GM21367 (cell line): Measurements from ENCODE around the gene BEST4.
A peak's percentile ranks its signal among the peaks of the same experiment; 100 is the strongest.
"Not testable (repeated sequence)": the region's sequence is repeated elsewhere in the genome, so short reads cannot be mapped to it uniquely, and the experiment has no call there.

Source experiments
- ATAC-seq: cut with Tn5 transposase; IDR thresholded peaks from one replicate; pipeline ENCODE4 v1.9.1; 2021; ENCODE audit not compliant: unreplicated experiment

Gene BEST4

DNA sequence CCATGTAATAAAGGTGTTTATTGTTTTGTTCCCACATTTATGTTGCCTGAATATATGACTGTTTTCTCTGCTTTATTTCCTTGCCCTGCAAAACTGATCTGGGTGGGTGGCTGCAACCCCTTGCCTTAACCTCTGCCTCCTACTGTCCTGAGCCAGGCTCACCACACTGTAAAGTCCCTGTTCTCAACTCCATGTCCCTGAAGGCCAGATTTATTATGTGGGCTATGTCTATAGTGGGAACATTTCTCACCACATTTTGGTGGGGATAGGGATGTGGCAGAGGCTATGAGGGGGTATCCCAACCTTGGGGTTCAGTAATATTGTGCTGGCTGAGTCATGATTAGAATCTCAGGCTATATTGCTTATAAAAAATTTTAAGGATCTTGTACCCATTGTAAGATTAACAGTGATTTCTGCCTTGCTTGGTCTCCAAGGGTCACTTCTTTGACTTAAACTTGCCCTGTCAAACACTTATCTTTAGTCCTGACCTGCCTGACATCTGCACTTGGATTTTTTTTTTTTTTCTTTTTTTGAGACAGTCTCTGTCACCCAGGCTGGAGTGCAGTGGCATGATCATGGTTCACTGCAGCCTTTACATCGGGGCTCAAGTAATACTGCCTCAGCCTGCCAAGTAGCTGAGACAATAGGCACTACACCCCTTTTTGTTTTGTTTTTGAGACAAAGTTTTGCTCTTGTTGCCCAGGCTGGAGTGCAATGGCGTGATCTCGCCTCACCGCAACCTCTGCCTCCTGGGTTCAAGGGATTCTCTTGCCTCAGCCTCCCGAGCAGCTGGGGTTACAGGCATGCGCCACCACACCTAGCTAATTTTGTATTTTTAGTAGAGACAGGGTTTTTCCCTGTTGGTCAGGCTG, 9.0 kb downstream of the BEST4 start:
- no peak for ATAC-seq

DNA sequence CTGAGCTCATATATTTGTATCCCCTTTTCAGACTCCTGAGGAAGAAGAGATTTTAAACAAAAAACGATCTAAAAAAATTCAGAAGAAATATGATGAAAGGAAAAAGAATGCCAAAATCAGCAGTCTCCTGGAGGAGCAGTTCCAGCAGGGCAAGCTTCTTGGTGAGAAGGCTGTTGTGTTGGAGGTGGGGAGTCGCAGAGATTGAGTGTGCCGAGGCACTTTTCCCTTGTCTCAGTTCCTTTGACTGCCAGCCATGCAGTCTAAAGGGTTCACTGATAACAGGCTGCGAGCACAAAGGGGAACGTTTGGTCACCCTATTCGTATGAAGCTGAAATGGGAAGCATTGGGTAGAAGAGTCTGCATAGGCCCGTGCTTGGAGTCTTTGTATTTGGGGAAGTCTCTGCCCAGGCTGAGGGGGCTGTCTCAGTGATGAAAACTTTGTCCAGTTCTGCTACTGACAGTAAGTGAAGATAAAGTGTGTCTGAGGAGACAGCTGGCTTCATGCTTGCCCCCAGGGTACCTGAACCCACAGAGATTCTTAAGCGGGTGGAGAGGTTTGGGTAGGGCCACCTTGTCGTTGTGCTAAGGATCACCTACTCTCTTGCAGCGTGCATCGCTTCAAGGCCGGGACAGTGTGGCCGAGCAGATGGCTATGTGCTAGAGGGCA, 9.9 kb downstream of the BEST4 start:
- ATAC-seq = no peak

DNA sequence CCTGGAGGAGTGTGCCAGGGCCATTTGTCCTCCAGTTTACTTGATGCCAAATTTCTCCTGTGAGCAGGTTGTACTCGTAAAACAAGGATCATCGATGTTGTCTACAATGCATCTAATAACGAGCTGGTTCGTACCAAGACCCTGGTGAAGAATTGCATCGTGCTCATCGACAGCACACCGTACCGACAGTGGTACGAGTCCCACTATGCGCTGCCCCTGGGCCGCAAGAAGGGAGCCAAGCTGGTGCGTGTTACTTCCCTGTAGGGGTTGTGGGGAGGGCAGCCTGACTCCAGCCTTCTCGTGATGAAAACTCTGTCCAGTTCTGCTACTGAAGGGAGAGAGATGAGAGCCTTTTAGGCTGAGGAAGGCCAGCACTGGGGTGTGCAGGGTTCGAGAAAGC, 10.4 kb downstream of the BEST4 start:
- no peak for ATAC-seq

DNA sequence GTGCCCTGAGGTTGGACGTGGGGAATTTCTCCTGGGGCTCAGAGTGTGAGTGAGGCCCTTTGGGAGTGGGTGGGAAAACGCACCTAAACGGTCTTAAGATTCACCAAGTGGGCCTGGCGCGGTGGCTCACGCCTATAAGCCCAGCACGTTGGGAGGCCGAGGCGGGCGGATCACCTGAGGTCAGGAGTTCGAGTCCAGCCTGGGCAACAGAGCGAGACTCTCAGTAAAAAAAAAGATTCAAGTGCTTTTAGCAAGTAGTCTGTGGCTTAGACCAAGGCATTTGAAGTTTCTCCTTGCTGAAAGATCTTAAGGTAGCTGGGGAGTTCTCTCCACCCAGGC, 11.3 kb downstream of the BEST4 start:
- ATAC-seq = no peak

DNA sequence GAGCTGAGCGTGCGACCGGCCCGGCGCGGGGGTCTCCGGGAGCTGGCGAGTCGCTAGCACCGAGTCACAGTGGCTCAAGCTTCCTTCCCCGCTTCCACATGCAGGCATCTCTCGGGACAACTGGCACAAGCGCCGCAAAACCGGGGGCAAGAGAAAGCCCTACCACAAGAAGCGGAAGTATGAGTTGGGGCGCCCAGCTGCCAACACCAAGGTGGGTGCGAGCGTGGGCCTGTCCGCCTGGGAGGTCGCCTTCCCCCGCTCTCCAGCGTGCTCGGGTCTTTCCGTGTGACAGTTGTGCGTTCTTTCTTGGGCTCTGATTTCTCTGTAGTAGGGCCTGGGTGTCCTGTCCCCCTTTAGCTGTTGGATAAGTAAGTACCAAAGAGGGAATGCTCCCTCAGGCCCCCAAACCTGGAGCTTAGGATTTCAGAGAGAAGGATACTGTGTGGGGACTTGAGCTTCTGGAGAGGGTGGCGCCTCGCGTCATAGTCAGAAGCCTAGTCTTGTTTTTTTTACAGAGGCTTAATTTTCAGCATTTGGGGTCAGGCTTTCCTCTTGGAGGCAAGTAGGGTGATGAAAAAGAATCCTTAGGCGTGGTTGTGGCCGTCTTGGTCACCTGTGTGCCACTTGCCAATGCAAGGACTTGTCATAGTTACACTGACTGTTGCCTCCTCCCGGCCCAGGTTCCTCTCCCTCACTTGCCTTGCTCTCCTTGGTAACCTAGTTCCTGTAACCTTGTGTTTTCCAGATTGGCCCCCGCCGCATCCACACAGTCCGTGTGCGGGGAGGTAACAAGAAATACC, 11.8 kb downstream of the BEST4 start:
- no peak for ATAC-seq

DNA sequence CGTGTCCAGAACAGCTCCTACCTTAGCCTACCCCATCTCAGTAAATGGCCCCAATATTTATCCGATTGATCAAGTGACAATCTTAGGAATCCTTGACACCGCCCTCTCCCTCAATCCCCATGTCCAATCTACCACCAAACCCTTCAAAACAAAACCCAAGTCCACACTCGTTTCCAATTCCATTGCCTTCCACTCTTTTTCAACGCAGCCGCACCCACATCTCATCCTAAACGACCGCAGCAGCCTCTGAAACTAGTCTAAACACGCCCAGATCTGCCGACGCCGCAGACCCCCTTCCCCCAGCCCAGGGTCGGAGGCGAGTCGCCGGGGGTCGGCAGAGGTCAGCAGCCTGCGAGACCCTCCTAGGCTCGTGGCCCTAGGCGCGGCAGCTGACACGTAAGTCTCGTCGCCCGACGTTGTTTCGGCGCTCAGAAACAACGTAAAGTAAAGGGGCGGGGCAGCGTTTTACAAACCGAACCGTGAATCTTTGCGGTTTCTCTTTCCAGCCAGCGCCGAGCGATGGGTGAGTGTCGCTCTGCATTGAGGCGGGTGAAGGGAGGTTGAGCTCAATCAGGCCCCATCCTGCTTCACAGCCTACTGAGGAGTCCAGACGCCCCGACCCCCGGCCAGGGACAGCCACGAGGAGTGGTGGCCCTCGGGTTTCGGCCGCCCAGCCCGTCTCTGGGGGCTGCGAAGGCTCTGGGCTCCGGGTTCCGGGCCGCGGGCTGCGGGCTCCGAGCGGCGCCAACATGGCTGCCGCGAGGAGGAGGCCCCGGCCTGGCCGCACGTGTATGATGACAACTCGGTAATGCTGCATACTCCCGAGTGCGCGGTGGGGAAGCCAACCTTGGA, 12.7 kb downstream of the BEST4 start, which contains the start of gene RPS8:
RPS8 (plus strand) TSS at position 463 of the 852 bp plus-strand sequence; CDS start at position 520, 57 bp downstream.
- peak; percentile 80 for ATAC-seq

DNA sequence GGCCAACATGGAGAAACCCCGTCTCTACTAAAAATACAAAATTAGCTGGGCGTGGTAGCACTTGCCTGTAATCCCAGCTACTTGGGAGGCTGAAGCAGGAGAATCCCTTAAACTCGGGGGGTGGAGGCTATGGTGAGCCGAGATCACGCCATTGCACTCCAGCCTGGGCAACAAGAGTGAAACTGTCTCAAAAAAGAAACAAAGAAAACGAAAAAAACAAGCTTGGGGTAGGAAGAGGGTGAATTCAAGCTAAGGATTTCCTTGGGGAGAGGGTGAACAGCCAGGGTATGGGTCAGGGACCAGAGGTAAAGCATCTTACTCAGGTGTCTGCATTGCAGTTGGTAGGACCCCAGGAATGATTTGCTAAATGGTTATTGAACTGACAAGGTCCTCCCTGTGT, 21.5 kb downstream of the BEST4 start:
- ATAC-seq = not testable (repeated sequence)

DNA sequence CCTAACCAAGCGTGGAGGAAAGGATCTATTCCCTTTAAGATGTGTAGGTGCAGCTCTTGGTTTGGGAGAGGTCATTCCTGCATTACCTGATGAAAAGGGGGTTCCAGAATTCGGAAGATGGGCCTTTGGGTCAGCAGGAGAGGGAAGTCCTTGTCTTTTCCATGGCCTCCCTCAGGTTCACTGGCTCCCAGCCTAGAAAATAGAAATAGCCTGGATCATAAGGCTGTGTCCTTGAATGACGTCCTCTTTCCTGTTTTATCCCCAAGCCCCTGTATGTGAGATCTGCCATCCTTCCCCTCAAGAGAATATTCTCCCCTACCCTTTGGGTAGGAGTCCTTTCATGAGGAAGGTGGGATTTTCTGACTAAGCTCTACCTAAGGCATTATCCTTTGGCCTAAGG, 27.1 kb downstream of the BEST4 start:
- no peak for ATAC-seq

DNA sequence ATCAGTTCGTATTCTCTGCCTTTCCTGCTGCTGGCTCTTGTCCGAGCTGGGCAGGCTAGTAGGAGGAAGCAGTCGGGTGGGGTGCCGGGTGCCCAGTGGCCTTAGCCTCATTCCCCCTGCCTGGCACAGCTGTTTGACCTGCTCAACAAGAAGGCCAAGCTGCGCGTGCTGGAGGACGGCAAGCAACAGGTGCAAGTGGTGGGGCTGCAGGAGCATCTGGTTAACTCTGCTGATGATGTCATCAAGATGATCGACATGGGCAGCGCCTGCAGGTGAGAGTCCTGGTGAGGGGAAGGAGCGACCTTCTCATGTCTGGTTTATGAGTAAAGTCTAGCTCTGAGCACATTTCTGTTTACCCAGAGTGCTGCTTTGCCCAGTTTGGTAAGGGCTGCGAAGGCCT, 28.9 kb downstream of the BEST4 start:
- no peak for ATAC-seq

DNA sequence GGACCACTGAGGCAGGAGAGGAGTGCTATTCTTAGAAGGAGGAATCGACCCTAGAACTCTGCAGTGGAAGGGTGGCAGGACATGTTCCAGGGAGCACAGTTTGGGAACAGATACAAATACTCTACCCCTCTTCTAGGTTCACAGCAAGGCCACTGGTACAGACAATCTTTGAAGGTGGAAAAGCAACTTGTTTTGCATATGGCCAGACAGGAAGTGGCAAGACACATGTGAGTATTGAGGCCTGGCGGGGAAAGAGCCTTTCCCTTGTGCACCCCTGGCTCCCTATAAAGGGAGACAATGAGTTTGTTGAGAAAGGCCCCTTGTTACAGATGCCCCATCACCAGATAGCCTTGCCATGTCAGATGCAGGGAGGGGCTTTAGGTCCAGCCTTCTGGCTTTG, 30.6 kb downstream of the BEST4 start:
- ATAC-seq = peak; percentile 80

DNA sequence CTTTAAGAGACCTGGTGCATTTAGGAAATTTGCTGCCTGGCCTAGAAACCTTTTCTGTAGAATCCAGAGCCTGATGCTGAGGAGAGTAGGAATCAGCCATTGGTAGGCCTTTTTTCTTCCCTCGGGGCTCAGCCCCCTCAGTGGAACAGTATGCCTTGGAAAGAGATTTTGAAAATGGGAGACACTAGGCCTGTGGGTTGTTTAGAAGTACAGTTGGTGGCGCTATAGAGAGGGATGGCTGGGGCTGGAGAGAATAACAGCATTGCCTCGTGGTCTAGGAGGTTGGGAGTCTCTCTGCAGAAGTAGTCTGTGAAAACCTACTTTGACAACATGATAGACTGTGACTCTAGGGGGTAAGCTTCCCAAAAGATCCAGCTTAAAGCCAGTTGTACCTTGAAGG, 40.1 kb downstream of the BEST4 start:
- ATAC-seq = no peak

DNA sequence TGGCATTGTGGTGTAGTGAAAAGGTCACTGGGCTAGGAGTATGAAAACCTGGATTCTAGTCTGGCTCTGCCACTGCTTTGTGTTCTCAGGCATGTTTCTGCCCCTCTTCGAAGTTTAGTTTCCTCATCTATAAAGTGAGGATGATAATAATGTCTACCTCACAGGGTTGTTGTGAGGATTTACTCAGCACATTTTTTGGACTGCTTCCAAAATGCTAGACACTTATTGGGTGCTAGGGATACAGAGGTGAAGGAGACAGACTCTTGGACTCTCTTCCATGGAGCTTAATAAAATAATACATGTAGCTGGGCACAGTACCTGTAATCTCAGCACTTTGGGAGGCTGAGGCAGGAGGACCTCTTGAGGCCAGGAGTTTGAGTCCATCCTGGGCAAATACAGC, 44.8 kb downstream of the BEST4 start:
- no peak for ATAC-seq

DNA sequence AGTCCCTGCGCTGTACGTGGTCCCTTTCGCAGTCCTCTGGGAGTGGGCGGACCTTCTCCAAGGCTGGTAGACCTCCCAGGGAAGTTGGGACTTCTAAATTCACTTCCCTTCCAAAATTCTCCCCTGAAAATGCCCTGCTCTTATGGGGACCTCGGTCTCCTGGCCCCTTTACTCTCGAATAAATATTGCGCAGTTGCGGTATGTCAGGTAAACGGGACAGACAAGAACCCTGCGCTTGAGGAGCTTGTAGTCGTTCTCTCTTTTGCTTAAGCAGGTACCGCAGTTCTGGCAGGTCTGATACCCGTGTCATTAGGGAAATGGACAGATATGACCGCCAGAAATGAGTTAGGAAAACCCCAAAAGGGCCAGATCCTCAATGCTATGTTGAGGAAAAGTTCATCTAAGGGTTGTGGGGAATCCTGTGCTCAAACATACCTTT, 47.8 kb downstream of the BEST4 start:
- no peak for ATAC-seq

DNA sequence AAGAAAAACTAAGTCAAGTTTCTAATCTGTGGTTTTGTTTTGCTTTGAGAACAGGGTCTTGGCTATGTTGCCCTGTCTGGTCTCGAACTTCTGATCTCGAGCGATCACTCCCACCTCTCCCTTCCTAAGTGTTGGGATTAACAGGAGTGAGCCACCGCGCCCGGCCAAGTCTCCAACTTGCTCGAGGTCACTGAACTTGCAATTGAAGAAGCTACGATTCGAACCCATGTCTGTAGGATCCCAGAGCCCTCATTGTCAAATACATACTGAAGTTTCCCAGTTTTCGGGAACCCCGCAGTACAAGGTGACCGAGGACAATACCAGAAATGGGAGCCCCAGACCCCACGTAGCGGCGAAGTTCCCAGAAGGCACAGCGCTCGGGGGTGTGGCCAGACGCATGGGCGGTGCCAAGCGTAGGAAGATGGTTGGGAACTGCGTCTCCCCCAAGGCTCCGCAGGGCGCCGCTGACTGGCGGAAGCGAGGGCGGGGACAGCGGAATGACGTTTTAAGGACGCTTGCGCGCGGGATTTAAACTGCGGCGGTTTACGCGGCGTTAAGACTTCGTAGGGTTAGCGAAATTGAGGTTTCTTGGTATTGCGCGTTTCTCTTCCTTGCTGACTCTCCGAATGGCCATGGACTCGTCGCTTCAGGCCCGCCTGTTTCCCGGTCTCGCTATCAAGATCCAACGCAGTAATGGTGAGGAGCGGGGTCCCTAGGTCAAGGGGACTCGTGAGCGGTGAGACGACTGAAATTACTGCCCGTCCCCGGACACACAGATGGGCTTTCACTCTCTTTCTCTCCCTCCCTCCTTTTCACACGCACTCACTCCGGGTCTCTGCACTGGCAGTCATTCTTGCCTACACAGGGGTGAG, 48.4 kb downstream of the BEST4 start, which contains the start of gene KIF2C:
KIF2C (plus strand) TSS at position 531 of the 872 bp plus-strand sequence; CDS start at position 627, 96 bp downstream.
- peak; percentile 93 for ATAC-seq

DNA sequence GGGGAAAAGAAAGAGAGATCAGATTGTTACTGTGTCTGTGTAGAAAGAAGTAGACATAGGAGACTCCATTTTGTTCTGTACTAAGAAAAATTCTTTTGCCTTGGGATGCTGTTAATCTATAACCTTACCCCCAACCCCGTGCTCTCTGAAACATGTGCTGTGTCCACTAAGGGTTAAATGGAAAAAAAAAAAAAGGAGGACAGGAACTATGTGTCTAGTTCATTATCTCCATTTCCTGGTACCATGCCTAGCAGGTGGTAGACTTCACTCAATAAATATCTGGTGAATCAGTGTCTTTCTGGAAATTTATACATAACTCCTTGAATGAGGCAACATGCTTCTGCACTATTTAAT, 49.0 kb downstream of the BEST4 start:
- not testable (repeated sequence) for ATAC-seq

DNA sequence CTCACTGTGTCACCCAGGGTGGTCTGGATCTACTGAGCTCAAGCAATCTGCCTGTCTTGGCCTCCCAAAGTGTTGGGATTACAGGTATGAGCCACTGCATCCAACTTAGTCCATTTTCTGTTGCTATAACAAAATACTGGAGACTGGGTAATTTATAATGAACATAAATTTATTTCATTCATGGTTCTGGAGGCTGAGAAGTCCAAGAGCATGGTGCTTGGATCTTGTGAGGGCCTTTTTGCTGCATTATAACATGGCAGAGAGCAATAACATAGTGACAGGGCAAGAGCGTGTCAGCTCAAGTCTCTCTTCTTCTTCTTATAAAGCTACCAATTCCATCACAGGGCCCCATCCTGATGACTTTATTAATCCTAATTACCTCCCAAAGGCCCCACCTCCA, 52.0 kb downstream of the BEST4 start:
- no peak for ATAC-seq

DNA sequence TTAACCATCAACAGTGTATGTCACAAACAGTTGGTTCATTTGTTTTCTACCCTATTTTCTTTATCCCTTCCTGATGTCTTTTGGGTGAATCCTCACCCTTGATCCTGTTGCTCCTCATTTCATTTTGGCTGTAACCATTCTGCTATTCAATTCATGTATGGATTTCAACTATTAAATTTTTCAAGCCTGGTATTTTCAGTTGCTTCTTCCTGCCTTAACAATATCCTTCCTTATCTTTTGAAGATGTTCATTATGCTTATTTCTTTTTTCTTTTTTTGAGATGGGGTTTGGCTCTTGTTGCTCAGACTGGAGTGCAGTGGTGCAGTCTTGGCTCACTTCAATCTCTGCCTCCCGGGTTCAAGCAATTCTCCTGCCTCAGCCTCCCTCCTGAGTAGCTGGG, 54.2 kb downstream of the BEST4 start:
- no peak for ATAC-seq
